Measurements from ENCODE around the gene TAF4.

- TF ChIP-seq, protein P1, sequence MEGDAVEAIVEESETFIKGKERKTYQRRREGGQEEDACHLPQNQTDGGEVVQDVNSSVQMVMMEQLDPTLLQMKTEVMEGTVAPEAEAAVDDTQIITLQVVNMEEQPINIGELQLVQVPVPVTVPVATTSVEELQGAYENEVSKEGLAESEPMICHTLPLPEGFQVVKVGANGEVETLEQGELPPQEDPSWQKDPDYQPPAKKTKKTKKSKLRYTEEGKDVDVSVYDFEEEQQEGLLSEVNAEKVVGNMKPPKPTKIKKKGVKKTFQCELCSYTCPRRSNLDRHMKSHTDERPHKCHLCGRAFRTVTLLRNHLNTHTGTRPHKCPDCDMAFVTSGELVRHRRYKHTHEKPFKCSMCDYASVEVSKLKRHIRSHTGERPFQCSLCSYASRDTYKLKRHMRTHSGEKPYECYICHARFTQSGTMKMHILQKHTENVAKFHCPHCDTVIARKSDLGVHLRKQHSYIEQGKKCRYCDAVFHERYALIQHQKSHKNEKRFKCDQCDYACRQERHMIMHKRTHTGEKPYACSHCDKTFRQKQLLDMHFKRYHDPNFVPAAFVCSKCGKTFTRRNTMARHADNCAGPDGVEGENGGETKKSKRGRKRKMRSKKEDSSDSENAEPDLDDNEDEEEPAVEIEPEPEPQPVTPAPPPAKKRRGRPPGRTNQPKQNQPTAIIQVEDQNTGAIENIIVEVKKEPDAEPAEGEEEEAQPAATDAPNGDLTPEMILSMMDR (conservative IDR thresholded peaks at IDR 0.05), result no peak
- no peak for TF ChIP-seq ZFX (IDR thresholded peaks at IDR 0.05)
These were observed 115.7 kb downstream of the TAF4 start for GRCh38 chr20:61949714-61950640.

All from C4-2B (cell line).